Tibial nerve (tissue), 4 donors: ENCODE measurements around the gene ITGB1.

Experiments
- EP300 ChIP-seq, 2 donors: sonication (generic); formaldehyde crosslinking; IDR thresholded peaks; one replicate each; pipeline ENCODE4 v1.6.1; 2017; ENCODE audit warnings: antibody characterized with exemption in 2 of 2, mild to moderate bottlenecking in 1 of 2
- POLR2A ChIP-seq, 2 donors: fragments of 450-650 bp; IDR thresholded peaks; one replicate each; pipeline ENCODE4 v1.6.1; 2017; ENCODE audit warnings: antibody characterized with exemption in 2 of 2, mild to moderate bottlenecking in 2 of 2, moderate library complexity in 2 of 2
- TF ChIP-seq, protein P1 (sequence below), 5 experiments: fragments of 200-600 bp in 3 of 5; fragments of 450-650 bp in 2 of 5; sonication (generic) in 3 of 5; IDR thresholded peaks; one replicate each; pipeline ENCODE4 v1.5.1; 2016 to 2019; ENCODE audit warnings: antibody characterized with exemption in 5 of 5, mild to moderate bottlenecking in 3 of 5, moderate library complexity in 2 of 5

- TF ChIP-seq, protein P1, sequence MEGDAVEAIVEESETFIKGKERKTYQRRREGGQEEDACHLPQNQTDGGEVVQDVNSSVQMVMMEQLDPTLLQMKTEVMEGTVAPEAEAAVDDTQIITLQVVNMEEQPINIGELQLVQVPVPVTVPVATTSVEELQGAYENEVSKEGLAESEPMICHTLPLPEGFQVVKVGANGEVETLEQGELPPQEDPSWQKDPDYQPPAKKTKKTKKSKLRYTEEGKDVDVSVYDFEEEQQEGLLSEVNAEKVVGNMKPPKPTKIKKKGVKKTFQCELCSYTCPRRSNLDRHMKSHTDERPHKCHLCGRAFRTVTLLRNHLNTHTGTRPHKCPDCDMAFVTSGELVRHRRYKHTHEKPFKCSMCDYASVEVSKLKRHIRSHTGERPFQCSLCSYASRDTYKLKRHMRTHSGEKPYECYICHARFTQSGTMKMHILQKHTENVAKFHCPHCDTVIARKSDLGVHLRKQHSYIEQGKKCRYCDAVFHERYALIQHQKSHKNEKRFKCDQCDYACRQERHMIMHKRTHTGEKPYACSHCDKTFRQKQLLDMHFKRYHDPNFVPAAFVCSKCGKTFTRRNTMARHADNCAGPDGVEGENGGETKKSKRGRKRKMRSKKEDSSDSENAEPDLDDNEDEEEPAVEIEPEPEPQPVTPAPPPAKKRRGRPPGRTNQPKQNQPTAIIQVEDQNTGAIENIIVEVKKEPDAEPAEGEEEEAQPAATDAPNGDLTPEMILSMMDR (IDR thresholded peaks at IDR 0.05), result no peak
- no peak for TF ChIP-seq POLR2A (IDR thresholded peaks at IDR 0.05)
- TF ChIP-seq EP300 (IDR thresholded peaks at IDR 0.05), result no peak
Measured at GRCh38 chr10:32952094-32952493, 5.9 kb downstream of the ITGB1 start.
